Bronchial epithelial cell (primary cell): Measurements from ENCODE around the gene TGFBR3. TPM values are rescaled to one million over a fixed set of nuclear protein-coding genes. Genes with fewer than 3 reads are reported as not detected.

Experiments
- DNase-seq: peaks from one replicate; pipeline ENCODE4 v3.0.0-alpha.2; 2010; ENCODE audit warnings: low read depth
- FAIRE-seq: peaks from 2 replicates; lab custom pipeline; 2011; peaks lifted over from hg19 to GRCh38; lab: Jason Lieb, UNC
- H3K27me3 ChIP-seq: 2 replicates; pipeline ENCODE4 v1.5.1; 2011; ENCODE audit warnings: low read length; ENCODE audit not compliant: control insufficient read depth, insufficient read depth
- H3K36me3 ChIP-seq: 2 replicates; pipeline ENCODE4 v1.5.1; 2011; ENCODE audit warnings: low read length; ENCODE audit not compliant: control insufficient read depth, insufficient read depth
- H3K4me3 ChIP-seq: 2 replicates; pipeline ENCODE4 v1.5.1; 2011; ENCODE audit warnings: mild to moderate bottlenecking, low read depth, low read length, control low read depth
- total RNA-seq: library from RNA; depleted of rRNA; stranded (reverse); fragments of >200 nt; gene quantifications from 2 replicates; pipeline ENCODE4 v1.2.1, GENCODE V29; 2014
- TF ChIP-seq, protein P1 (sequence below): IDR thresholded peaks from 2 replicates; pipeline ENCODE4 v1.5.1; 2011; ENCODE audit warnings: mild to moderate bottlenecking, moderate library complexity, low read length, control low read depth, inconsistent platforms; ENCODE audit not compliant: insufficient read depth, severe bottlenecking

The TGFBR3 gene
- total RNA-seq, 1 donor from 2014 or later: 1.8 TPM

DNA sequence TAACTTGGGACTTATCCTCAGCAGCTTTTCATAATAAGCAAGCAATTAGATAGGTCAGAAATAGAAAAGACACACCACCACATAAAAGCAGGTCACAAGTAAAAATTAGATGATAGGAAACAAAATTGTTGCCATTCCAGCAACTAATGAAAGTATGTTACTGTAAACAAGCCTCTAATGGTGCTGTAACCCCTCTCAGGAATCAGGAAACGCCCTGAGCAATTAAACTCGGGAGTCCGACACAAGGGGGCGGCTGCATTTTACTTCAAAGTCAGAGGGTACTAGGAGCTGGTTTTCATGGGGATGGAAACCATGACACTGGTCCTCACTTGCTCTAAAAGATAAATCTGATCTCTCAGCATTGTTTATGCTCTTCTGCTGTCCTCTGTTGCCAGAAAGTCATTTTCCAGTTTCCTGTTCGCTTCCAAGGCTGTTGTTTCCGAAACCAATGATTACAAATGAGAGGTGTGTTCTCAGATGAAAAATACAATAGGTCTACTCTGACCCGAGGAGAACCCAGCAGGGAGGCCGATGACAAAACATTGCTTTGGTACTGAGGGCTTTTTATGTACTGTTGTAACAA lies 93.4 kb downstream of the TGFBR3 start:
- no peak overlapping the region for H3K4me3 ChIP-seq
- no peak for FAIRE-seq
- TF ChIP-seq, protein P1, sequence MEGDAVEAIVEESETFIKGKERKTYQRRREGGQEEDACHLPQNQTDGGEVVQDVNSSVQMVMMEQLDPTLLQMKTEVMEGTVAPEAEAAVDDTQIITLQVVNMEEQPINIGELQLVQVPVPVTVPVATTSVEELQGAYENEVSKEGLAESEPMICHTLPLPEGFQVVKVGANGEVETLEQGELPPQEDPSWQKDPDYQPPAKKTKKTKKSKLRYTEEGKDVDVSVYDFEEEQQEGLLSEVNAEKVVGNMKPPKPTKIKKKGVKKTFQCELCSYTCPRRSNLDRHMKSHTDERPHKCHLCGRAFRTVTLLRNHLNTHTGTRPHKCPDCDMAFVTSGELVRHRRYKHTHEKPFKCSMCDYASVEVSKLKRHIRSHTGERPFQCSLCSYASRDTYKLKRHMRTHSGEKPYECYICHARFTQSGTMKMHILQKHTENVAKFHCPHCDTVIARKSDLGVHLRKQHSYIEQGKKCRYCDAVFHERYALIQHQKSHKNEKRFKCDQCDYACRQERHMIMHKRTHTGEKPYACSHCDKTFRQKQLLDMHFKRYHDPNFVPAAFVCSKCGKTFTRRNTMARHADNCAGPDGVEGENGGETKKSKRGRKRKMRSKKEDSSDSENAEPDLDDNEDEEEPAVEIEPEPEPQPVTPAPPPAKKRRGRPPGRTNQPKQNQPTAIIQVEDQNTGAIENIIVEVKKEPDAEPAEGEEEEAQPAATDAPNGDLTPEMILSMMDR: no peak
- DNase-seq: no peak
- no peaks in the 10 kb centered on the region for H3K36me3 ChIP-seq
- no peaks in the 10 kb centered on the region for H3K27me3 ChIP-seq

DNA sequence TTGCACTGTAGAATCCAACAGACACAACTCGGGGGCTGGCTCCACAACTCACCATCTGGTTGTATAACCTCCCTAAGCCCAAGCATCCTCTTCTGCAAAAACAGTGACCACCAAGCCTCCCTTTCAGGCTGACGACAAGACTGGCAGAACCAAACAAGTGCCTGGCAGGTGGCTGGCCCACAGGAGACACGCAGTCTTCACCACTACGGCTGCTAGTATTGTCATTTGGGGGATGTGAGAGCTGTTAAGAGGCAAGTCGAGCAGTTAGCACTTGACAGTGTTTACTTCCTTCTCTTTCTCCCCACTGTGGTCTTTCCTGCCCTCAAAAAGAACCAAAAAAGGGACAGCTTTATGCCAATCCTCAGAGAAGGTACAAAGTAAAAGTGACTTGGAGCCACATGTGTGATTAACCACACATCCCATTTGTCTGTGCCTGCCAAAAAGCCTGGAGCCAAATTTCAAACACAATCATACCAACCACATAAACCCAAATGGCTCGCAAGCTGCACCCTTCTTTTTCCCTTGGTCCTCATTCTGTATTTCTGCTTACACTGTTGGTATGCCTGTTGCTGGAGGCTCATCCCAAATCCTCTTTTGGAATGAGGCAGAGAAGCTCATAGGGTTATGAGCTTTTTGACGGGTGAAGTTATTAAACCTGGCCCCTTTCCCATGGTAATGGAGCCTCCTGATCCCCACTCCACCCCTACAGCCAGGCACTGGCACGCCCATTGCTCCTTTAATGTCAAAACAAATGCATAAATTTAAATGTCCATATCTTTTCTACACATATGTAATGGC lies 94.1 kb downstream of the TGFBR3 start:
- no peak for FAIRE-seq
- TF ChIP-seq, protein P1: no peak
- Histone ChIP-seq H3K27me3 (no peaks in the 10 kb centered on the region), H3K36me3 (no peaks in the 10 kb centered on the region), H3K4me3 (no peak overlapping the region)
- DNase-seq: peak; percentile 30

DNA sequence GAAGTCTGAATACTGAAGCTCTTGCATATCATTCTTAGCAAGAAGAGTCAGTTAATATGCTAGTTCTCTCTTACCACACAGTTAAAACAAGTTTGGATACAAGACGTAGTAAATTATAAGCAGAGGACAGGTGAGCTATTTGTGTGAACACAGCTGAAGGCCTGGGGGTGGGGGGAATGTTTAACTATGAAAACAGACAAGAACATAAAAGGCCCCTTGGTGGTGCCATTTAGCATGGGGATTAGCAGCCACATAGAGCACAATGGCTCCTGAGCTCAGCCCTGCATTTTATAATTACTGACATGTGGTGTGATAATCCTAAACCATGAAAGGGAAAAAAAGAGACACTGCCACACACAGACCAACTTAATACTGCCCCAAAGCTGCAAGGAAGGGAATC lies 94.8 kb downstream of the TGFBR3 start:
- DNase-seq (no peak), FAIRE-seq (no peak)
- no peaks in the 10 kb centered on the region for H3K27me3 ChIP-seq
- H3K4me3 ChIP-seq: no peak overlapping the region
- no peaks in the 10 kb centered on the region for H3K36me3 ChIP-seq
- TF ChIP-seq, protein P1: no peak

DNA sequence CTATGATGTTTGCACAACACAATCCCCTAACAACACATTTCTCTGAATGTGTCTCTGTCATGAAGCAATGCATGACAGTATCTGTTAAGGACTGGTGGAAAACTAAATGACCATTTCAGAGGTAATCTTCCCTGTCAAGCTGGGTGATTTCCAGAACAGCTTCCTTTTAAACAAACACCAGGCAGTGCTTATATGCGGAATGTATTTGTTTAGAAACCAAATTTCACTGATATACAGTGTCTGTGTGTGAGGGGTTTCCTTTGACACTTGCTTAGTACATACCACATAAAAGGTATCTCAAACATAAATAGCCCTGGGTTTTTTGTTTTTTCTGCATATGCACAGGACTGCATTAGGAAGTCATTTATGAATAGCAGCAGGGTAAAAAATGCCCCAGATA lies 95.6 kb downstream of the TGFBR3 start:
- no peak overlapping the region for H3K4me3 ChIP-seq
- no peak for DNase-seq
- TF ChIP-seq, protein P1: no peak
- H3K27me3 ChIP-seq: no peaks in the 10 kb centered on the region
- no peak for FAIRE-seq
- no peaks in the 10 kb centered on the region for H3K36me3 ChIP-seq

DNA sequence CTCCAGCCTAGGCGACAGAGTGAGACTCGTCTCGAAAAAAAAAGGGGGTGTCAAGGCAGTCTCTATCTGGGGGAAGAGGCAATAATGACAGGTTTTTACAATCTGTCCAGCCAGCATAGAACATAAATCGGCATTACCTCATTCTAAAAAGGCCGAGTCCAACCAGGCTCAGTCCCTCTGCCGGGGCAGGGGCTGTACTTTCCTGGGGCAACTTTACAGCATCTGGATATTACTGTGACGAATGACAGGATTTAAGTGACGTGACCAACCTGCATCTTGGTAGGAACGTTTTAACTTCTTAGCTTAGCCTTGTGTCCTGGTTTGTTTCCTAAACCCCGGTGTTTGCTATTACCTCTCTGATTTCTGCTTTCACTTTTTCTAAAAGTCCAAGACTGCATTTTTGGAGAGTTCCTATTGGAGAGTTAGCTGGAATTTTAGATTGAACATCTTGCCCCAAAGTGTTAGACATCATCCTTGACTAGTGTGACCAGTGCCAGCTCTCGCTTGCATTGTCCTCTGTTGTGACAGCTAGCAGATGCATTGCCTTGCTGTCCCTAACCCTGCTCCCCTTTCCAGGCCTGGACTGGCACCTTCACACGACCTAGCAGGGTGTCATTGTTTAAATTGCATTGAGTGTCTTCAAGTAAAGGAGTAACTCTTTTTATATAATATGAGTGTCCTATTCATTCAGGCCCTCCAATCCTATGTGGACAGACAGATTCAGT lies 96.5 kb downstream of the TGFBR3 start:
- no peaks in the 10 kb centered on the region for H3K27me3 ChIP-seq
- no peaks in the 10 kb centered on the region for H3K36me3 ChIP-seq
- TF ChIP-seq, protein P1: no peak
- no peak for FAIRE-seq
- H3K4me3 ChIP-seq: no peak overlapping the region
- DNase-seq: no peak
